ENCODE data around the gene DOCK2.
"Not testable (repeated sequence)": the region's sequence is repeated elsewhere in the genome, so short reads cannot be mapped to it uniquely, and the experiment has no call there.

DOCK2 gene

DNA sequence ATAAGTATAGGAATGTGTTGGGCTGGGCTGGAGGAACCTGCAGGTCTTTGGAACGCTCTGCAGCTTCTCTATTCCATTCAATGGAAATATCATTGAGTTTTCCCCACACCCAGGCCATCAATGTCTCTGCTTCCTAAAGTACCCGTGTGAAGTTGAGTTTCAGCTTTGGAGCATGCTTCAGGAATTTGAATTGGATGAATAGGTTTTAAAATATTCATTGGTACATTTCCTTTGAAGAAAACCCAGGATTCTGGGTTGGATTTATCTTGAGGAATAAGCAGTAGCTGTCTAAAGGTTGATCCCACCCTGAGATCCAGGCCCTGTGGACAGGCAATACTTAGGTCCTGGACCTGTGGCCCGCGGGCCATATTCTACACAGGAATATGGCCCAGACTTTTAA is 306.0 kb downstream of the DOCK2 start:
- DNase-seq (ENCODE audit: low spot score): no peak

DNA sequence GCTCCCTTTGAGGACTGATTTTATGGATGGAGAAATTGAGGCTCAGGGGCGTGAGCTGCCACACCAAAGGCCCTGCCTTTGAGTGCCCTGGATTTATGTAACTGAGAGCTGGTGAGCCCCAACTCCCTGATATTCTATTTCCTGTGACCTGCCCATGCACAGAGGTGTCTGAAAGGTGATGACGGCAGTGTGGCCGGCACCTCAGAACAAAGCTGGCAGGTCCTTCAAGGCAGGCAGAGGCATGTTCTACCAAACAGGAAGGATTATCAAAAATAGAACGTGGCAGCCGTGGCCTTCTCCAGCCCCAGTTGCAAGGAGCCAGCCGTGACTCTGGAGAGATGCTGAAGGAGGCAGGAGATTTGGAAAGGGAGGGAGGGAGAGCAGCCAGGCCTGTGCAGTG is 307.0 kb downstream of the DOCK2 start:
- no peak for DNase-seq (ENCODE audit: low spot score)

DNA sequence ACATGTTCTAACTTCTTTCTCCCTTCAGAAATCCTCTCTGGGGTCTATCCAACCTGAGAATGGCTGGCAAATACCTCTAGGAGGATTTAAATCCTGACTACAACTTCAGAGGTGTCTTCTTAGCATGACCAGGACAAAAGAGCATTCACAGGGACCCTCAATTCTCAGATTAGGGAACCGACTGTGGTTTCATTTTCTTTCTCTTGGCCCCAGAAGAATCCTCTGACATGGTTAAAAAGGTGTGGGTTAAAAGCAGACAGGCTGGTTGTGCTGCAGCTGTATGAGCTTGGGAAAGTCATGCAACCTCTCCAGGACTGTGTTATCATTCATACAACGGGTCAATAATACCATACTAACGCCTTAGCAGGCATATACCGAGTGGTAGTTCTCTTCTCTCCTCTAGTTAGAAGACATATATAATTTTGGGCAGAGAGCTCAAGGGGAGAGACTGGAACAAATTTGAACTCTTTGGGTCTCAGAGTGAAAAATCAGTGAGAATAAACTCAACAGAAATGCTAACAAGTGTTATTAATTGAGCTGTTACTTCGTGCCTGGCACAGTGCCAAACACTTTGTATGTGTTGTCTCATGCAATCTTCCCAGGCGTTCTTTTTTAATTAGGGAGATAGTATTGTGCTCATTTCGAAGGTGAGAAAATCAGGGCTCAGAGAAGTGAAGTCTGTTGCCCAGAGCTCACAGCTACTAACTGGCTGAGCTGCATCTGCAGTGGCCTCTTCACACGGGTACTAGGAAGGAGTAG is 308.0 kb downstream of the DOCK2 start:
- DNase-seq (ENCODE audit: low spot score): no peak

DNA sequence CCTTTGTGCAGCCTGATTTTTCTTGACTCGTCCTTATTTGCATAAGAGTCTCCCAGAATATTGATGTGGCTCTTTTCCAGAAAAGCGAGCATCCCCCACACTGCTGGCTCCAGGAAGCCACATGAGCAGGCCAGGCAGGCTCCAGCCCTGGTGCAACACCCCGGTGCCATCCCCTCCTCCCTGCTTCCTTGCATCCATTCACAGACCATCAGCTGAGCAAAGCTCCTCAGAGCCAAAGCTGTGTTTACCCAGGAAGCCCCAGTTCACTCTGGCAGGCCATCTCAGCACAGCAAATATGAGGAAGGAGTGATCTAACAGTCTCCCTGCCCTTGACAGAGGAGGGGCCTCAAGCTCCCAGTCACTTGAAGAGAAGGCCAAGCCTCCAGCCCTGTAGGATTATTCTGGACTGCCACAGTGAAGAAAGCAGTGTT is 308.8 kb downstream of the DOCK2 start:
- no peak for DNase-seq (ENCODE audit: low spot score)

DNA sequence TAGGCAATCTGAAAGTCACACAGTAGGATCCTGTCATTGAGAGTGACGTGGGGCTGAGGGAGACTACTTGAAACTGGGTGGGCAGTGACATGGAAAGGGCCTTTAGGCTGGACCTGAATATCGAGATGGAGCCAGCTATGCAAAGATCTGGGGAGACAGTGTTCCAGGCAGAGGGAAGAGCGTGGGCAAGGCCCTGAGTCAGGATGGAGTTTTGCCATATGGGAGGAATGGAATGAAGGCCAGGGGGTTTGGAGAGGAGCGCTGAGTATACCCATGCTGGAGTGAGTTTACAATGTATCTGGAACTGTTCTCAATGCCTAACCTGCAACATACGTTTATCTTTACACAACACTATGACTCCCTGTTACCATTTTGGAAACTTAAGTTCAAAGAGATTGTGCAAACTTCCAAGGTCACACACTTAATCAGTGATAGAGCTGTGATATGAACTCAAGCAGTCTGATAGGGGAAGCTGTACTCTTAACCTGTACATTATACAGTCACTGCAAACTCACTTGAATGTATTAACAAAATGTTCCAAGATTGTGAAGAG is 309.7 kb downstream of the DOCK2 start:
- DNase-seq (ENCODE audit: low spot score): no peak

DNA sequence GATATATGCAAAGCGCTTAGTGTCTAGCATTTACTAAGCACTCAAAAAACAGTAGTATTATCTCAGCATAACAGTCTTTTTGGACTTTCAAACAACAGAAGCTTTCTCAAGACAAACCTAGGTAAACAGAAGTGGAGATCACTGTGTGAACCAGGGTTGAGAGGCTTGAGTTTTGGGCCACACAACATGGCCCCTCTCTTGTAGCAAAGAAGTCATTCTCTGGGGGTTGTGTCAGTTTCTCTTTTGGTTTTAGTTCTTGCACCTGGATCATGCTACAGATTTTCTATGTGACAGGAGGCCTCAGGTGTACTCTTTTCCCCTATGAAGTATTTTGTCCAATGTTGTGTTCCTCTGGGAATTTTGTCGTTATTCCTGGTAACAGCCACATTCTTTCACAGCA is 313.3 kb downstream of the DOCK2 start:
- DNase-seq (ENCODE audit: low spot score): no peak

DNA sequence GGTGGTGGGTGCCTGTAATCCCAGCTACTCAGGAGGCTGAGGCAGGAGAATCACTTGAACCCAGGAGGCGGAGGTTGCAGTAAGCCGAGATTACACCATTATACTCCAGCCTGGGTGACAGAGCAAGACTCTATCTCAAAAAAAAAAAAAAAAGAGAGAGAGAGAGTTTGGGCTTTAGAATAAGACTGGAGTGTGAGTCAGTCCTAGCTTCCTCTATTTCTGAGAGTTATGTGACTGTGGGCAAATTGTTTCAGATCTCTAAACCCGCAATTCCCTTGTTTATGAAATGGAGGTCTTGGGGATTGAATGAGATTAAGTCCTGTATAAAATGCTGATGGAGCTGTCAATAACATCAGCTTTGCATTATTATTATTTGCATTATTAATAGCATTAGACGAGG is 316.1 kb downstream of the DOCK2 start:
- DNase-seq (ENCODE audit: low spot score): not testable (repeated sequence)

DNA sequence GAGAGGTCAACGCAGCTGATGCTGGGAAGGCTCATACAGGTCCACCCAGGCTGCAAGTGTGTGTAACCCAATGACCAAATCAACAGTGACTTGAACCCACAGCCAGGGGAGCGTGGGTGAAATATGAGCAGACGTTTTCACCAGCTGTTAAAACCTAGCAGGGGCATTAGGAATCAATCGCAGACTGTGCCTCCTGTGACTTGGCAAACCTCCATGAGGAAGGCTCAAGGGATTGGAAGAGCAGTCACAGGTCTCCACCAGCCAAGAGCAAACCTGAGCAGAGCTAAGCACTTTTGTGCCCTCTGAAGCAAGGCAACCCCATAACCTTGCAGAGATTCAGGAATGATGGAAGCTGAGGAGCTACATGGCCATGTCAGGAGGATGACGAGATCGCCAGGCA is 317.7 kb downstream of the DOCK2 start:
- DNase-seq (ENCODE audit: low spot score): no peak

DNA sequence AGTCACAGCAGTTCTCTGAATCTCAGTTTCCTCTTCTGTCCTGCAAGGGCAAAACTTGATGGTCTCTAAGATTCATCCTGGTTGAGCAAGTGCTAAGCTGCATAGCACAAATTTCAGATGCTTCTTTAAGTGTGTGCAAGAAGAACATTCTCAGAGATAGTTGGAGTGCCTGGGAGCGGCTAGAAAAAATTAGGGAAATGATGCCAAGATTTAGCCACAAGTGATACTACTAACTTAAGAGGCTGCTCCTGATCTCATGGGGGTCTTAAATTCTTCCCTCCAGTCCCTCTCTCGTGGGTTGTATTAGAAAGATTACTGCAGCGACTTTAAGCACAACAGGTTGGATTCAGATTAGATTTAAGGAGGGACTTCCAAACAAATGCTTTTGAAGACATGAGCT is 319.1 kb downstream of the DOCK2 start:
- DNase-seq (ENCODE audit: low spot score): no peak

DNA sequence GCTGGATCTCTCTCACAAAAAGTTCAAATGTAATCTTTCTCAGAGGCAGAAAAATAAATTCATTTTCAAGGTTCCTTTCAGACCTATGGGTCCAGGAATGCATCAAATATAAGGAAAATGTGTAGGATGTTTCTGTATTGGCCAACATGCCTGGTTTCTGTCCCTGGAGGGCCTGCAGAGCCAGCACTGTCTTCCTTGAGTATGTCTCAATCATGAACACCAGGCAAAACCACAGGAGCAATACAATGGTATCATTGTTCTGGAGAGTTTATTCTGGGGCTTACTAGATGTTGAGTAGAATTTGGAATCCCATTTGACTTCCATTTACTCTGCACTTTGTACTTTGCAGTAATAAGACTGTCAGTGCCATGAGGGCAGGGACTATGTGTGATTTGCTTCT is 319.7 kb downstream of the DOCK2 start:
- DNase-seq (ENCODE audit: low spot score): no peak

DNA sequence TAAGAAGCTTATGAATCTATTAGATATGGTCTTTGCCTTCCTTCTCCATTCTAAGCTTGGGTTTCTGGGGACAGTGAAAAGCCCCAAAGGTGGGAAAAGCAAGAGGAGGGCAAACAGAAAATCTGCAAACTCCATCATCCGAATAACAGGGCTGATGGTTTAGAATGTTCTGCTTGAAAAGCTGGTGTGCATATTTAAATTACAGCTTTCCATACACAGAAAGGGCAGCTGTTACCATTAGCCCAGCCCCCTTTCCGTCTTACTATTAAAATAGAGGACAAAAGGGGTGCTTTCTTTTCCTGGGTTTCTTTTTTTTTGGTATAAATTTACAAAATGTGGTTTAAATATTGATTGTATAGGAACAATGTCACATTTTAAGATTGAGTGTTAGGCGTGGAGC is 321.2 kb downstream of the DOCK2 start:
- no peak for DNase-seq (ENCODE audit: low spot score)

DNA sequence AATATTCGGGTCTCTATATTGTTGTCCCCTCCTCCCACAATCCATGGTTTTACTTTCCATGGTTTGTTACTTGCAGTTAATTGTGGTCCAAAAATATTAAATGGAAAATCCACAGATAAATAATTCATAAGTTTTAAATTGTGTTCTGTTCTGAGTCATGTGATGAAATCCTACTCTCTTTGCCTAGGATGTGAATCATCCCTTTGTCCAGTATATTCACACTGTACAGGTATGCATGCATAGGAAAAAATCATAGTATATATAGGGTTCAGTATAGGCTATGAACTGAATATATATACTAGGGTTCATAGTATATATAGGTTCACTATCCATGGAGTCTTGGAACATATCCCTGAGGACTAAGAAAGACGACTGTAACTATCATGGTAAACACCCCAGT is 323.6 kb downstream of the DOCK2 start:
- no peak for DNase-seq (ENCODE audit: low spot score)

DNA sequence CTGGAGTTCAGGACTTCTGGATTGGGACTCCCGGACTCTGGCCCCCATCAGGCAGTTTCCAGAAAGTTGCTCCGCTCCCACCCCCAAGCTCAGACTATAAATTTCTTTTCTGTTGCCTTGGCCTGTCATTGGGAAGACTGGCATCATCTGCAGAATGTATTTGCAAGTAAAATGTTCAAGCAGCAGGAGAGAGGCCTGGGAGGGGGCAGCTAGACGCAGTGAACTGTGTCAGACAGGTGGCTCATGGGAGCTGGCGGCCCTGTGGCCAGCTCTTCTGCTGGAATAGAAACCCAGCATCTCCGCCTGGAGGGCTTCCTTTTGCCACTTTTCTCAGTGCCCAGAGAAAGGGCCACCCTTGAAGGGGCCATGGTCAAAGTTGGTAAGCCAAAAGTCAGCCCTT is 327.2 kb downstream of the DOCK2 start:
- DNase-seq (ENCODE audit: low spot score): peak; percentile 33

DNA sequence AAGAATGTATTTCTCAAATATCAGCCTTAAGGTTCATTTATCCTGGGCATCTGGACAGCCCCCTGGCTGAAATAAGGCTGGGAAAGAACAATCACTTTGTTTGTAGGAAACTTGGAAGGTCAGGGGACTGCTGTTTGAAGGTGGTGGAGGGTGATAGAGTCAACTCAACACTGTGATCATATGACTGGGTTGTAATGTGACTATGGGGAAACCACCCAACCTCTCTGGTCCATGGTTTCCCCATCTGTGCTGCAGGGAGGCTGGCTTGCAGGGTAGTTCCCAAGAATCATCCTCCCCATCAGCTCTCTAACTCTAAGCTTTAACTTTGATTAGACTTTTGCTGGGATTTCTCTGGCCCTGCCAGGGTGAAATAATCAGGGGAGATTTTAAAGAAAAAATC is 333.3 kb downstream of the DOCK2 start:
- no peak for DNase-seq (ENCODE audit: low spot score)

DNA sequence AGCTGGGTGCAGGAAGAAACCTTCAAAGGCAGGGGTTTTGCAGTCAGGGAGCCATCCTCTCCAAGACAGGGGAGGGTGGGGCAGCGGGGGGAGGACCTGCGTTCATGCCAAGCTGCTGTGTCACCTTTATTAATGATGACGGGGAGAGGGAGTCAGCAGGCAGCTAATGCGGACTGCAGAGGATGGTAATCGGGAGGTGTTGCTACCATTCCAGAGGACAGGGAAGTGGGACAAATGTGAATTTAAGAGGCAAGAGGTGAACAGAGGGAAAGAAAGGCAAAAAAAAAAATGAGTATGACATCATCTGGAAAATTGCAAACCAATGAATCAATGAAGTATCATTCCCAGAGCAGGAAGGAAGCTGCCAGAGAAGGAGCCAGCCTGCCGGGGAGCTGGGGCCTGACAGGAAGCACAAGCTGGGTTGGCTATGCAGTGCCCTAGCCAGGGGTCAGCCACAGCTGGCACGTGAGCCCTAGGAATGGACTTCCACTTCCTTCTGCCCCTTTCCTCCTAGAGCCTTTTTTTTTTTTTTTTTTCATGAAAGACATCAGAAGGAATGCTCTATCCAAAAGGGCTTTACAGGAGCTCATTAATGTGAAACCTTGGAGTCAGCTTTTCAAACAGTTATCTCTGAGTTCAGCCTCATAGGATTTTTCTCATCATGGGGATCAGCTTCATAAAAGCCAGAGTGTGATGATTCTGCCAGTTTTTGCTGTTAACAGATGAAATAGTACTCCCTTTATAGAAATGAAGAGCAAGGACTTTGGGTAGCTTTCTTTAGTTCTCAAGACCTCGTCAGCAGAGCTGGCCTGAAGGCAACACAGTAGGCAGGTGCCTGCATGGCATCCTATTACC is 334.1 kb downstream of the DOCK2 start:
- no peak for DNase-seq (ENCODE audit: low spot score)

DNA sequence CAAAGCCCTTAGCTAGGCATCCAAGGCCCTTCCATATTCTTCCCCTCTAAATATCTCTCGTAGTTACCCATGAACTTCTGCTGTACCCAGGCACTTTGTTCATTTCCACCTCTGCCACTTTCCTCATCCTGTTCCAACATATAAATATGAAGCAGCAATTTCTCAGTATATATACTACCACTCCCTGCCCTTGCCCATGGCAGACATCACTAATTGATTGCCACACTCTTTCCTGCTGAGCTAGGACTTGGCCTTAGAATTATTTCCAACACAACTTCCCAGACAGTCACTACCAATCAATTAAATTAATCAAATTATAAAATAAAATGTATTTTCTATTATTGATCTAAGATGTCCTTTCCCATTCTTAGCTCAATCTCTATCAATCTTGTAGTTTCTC is 334.7 kb downstream of the DOCK2 start:
- no peak for DNase-seq (ENCODE audit: low spot score)

DNA sequence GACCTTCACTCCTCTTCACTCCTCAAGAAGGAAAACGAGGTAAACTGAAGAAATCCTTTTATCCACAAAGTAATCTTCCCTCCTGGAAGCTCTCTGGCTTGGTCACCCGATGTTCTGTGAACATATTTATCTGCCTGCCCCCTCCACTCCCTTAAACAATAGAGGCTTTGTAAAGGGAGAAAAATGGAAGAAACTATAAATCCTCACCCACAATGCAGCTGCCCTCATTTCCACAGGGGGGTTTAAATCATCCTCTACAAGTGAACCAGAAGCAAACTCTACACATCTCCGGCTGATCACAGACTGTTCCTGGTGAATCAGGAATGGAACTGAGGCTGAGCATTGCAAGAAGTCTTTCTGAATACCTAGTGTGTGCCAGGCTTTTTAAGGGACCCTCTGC is 336.0 kb downstream of the DOCK2 start:
- no peak for DNase-seq (ENCODE audit: low spot score)

DNA sequence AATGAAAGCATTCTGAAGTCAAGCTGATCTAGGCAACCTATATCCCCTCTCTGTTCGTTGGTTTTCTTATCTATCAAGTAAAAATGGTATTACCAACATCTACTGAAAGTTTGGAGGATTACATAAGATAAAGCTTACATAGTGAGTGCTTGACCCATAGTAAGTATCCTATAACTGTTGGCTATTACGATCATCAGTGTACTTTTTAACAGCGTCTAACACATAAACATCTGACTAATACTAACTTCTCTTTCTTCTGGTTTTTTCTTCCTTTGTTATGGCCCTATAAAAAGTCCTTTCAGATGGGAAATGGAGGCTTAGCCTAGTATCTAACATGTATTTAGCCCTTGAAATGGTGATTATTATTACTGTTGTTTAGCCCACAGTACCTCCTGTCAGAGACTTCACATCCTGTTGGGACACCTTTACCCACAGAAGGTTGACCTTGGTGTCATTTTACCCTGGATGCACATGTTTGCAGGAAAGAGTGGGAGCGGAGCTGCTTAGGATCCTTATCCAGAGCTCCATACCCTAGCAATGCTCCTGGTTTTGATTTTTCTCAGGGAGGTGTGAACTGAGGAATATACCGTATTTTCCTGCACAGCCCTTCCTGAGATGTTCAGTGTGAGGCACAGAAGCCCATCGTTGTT is 337.2 kb downstream of the DOCK2 start:
- no peak for DNase-seq (ENCODE audit: low spot score)

DNA sequence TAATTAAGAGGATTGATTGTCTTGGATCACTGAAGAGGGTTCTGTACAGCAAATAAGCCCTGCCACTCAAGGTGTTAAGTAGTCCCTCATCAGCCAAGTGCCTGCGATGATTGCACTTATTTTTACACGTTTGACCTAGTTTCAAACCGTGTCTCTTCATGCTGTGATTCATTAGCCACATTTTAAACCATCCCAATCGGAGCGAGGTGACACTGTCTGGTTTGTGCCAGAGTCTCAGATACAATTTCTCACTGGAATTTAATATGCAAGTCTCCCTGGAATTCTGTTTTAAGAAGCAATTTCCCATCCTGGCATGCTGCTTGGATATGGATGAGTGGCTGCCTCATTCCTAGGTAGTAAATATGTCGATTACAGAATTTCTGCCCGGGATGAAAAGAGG is 341.6 kb downstream of the DOCK2 start:
- no peak for DNase-seq (ENCODE audit: low spot score)

DNA sequence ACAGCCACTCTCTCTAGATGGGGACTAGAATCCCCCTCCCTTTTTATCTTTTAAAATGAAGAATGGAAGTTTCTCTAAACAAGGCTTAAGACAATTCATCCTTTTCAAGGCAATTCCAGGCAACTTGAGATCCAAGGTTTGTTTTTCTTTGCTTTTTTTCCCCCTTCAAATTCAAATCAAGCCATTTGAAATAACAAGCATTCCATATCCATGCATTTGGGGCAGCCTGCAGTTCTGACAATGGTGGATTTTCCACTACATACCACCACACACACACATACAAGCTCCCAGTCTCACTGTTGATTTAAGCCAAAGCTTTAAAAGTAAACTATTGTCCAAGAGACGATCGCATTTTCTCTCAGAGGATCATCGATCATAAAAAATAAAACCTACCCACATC is 342.8 kb downstream of the DOCK2 start:
- DNase-seq (ENCODE audit: low spot score): no peak

DNA sequence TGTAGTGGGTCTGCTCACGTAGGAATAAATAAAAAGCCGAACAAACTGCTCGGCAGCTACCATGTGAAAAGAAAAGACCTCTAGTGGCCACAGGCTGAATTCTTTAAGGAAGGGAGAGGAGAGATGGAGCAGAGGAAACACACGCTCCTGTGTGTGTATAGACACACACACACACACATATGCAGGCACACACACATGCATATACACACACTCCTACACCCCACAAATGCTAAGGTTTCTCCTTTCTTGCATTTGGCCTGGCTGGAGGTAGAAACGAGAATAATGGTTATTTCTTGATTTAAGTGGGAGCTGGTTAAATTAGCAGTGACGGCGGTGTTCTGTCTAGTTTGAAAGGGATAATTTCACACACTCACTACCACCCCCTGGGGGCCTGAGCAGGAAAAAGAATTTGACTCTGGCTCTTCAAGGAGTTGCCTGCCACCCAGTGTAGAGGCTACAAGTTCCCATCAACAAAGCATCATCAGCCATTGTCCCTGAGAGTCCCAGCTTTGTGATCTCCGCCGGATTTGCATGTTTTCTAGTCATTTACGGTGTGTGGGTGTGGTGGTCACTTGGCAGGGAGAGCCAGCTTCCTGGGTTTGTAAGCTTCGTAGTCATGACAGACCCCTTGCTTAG is 343.5 kb downstream of the DOCK2 start, which contains the start of gene INSYN2B:
Gene INSYN2B (minus strand): TSS at position 78 of the 636 bp plus-strand sequence. CDS start 96,597 bp downstream, outside the sequence.
- DNase-seq (ENCODE audit: low spot score): peak; percentile 56

DNA sequence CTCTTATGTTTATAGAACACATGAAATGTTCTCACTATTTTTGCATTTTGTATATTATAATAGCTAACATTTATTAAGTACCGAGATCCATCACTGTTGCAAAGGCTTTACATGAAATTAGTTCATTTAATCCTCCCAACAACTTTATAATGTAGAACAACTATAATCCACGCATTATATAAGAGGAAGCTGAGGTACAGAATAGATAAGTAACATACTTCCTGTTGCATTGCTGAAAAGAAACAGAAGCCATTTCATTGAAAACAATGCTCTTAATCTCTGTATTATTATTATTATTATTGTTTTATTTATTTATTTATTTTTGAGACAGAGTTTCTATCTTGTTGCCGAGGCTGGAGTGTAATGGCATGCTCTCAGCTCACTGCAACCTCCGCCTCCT is 351.1 kb downstream of the DOCK2 start:
- no peak for DNase-seq (ENCODE audit: low spot score)
